GM19328 (cell line): ENCODE measurements around the gene POC1B.

Experiments
- ATAC-seq: cut with Tn5 transposase; IDR thresholded peaks from one replicate; pipeline ENCODE4 v1.9.1; 2021; ENCODE audit warnings: mild to moderate bottlenecking, moderate library complexity; ENCODE audit not compliant: unreplicated experiment

POC1B gene

GRCh38 chr12:89390802-89391673, 134.8 kb downstream of the POC1B start:
- no peak for ATAC-seq

GRCh38 chr12:89389755-89390661, 135.8 kb downstream of the POC1B start:
- no peak for ATAC-seq

GRCh38 chr12:89386138-89386537, 139.7 kb downstream of the POC1B start:
- no peak for ATAC-seq

GRCh38 chr12:89384807-89385206, 141.0 kb downstream of the POC1B start:
- no peak for ATAC-seq

GRCh38 chr12:89384050-89384758, 141.6 kb downstream of the POC1B start:
- ATAC-seq, result no peak

- ATAC-seq, result no peak
Measured at GRCh38 chr12:89383235-89384049, 142.4 kb downstream of the POC1B start.

- ATAC-seq, result no peak
Measured at GRCh38 chr12:89382328-89382727, 143.5 kb downstream of the POC1B start.

GRCh38 chr12:89379839-89380467, 145.9 kb downstream of the POC1B start:
- ATAC-seq, result no peak

GRCh38 chr12:89379148-89379838, 146.6 kb downstream of the POC1B start:
- ATAC-seq, result no peak

- no peak for ATAC-seq
Measured at GRCh38 chr12:89376844-89377243, 149.0 kb downstream of the POC1B start.

- no peak for ATAC-seq
Measured at GRCh38 chr12:89376202-89376529, 149.7 kb downstream of the POC1B start.

- no peak for ATAC-seq
Measured at GRCh38 chr12:89373763-89374572, 151.9 kb downstream of the POC1B start.

- no peak for ATAC-seq
Measured at GRCh38 chr12:89372584-89373370, 153.1 kb downstream of the POC1B start.

GRCh38 chr12:89370850-89371249, 155.0 kb downstream of the POC1B start:
- ATAC-seq, result no peak

GRCh38 chr12:89370421-89370831, 155.4 kb downstream of the POC1B start:
- ATAC-seq, result no peak
